ENCODE measurements around the gene TNFSF15. TPM values are rescaled to one million over a fixed set of nuclear protein-coding genes. Genes with fewer than 3 reads are reported as not detected.

The TNFSF15 gene
- total RNA-seq, 1 experiment from 2014 or later: not detected

DNA sequence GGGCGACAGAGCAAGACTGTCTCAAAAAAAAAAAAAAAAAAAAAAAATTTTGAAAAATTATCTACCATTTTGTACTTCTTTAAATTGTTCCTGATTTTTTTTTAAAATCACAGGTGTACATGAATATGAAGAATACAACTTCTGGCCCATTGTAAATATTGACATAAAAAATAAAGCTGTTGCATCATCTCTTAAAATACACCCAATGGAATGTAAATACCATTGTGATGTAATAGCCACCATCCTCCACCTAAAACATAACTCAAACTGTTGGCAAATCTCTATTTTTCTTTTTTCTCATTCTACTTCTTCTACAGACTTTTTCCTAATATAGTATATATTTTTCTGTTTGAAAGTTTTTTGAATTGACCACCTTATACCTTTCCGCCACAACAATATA, 62.9 kb downstream of the TNFSF15 start:
- Histone ChIP-seq H2BK15ac (ENCODE audit: low read depth, low read length) (no peak overlapping the region), H3K9me3 (ENCODE audit: control insufficient read depth, low read depth, low read length) (no peaks in the 10 kb centered on the region), H3K4ac (ENCODE audit: low read depth, low read length) (no peak overlapping the region), H2BK12ac (ENCODE audit: insufficient read length, low read depth, low read length) (no peak overlapping the region), H3K27ac (ENCODE audit: insufficient read length, low read depth, low read length) (no peak overlapping the region), H2AK5ac (ENCODE audit: insufficient read length, low read length) (no peak overlapping the region), H3K18ac (ENCODE audit: insufficient read length, low read depth, low read length) (no peak overlapping the region), H3K4me2 (ENCODE audit: insufficient read depth, insufficient read length, low read length) (no peak overlapping the region), H3K27me3 (ENCODE audit: insufficient read depth, low read length) (no peaks in the 10 kb centered on the region), H3K14ac (ENCODE audit: insufficient read depth, low read length) (no peak overlapping the region), H4K20me1 (ENCODE audit: control insufficient read depth, insufficient read depth, insufficient read length) (no peaks in the 10 kb centered on the region), H3K56ac (ENCODE audit: insufficient read length, low read depth, low read length) (no peak overlapping the region), H3K79me2 (ENCODE audit: insufficient read depth, low read length) (no peaks in the 10 kb centered on the region), H4K5ac (ENCODE audit: insufficient read length, low read depth, low read length) (no peak overlapping the region), H2BK20ac (ENCODE audit: low read depth, low read length, poor library complexity, severe bottlenecking) (no peak overlapping the region), H3K9ac (ENCODE audit: extremely low read depth, insufficient read length, low read length) (no peak overlapping the region), H3T11ph (ENCODE audit: low read length) (no peak overlapping the region), H2BK120ac (ENCODE audit: low read depth, low read length, poor library complexity, severe bottlenecking) (no peak overlapping the region), H4K91ac (ENCODE audit: insufficient read length, low read depth, low read length) (no peak overlapping the region), H2AFZ (ENCODE audit: low read length) (no peak overlapping the region), H3K79me1 (ENCODE audit: insufficient read depth, low read depth, low read length, poor library complexity, severe bottlenecking) (no peaks in the 10 kb centered on the region), H4K8ac (replicated peaks; ENCODE audit: insufficient read length, low read depth, low read length) (no peak overlapping the region), H3K23me2 (ENCODE audit: insufficient read length, low read depth, low read length, poor library complexity, severe bottlenecking) (no peaks in the 10 kb centered on the region), H3K23ac (ENCODE audit: insufficient read length, low read depth, low read length) (no peak overlapping the region), H2BK5ac (ENCODE audit: insufficient read length, low read length) (no peak overlapping the region), H3K4me1 (ENCODE audit: insufficient read depth, low read length) (no peaks in the 10 kb centered on the region)
- peaks cover 36% of the 10 kb centered on the region for H3K27me3 Mint-ChIP-seq (ENCODE audit: low read depth)
- WGBS (ENCODE audit: extremely low coverage, insufficient read length, low lambda C conversion rate): no CpG with 5 or more reads among the region's 2 CpGs
- H3K4me1 Mint-ChIP-seq: 0 out of 4 replicates have a peak, but pooled peaks cover 2 to 3% of the 10 kb centered on the region in 2 experiments
- no peak overlapping the region for H3K27ac Mint-ChIP-seq
- no peak for DNase-seq
- H3K9me3 Mint-ChIP-seq: no peaks in the 10 kb centered on the region
- H3K4me3 Mint-ChIP-seq: no peak overlapping the region
- no peak for TF ChIP-seq CTCF (conservative IDR thresholded peaks at IDR 0.05)
- no peaks in the 10 kb centered on the region for H3K36me3 Mint-ChIP-seq (ENCODE audit: insufficient read depth in 1 of 3, low read depth in 3 of 3)
